MCF 10A (cell line): Measurements from ENCODE around the gene LDLRAD4. TPM values are rescaled to one million over a fixed set of nuclear protein-coding genes. Genes with fewer than 3 reads are reported as not detected.

Source experiments
- BruUV-seq: library from RNA; stranded (reverse); fragments of 400-500 nt; replicated peaks from 2 replicates; lab custom pipeline; 2021; lab: Mats Ljungman, UMichigan
- CTCF ChIA-PET: fragments of 300-600 bp; sonication (Branson Sonifier 250); formaldehyde crosslinking; extraction: SDS; loops from one replicate; lab custom pipeline; 2021; ENCODE audit warnings: antibody characterized with exemption, inconsistent platforms; lab: Yijun Ruan, JAX
- POLR2A ChIA-PET: fragments of 300-600, 350-650 bp; sonication (Branson Sonifier 250); formaldehyde crosslinking; extraction: SDS; loops from one replicate; lab custom pipeline; 2020; ENCODE audit warnings: antibody characterized with exemption, inconsistent platforms; lab: Yijun Ruan, JAX
- DNase-seq: peaks from one replicate; pipeline ENCODE4 v3.0.0-alpha.2; 2018; ENCODE audit not compliant: unreplicated experiment
- H3K27ac Mint-ChIP-seq: one replicate; pipeline ENCODE4 v1.8.0; 2022; ENCODE audit warnings: mild to moderate bottlenecking, low read depth, mixed read lengths; ENCODE audit not compliant: unreplicated experiment
- H3K27me3 Mint-ChIP-seq: one replicate; pipeline ENCODE4 v1.8.0; 2022; ENCODE audit warnings: mixed read lengths; ENCODE audit not compliant: insufficient read depth, unreplicated experiment
- H3K36me3 Mint-ChIP-seq: one replicate; pipeline ENCODE4 v1.8.0; 2022; ENCODE audit warnings: mild to moderate bottlenecking, moderate library complexity, mixed read lengths; ENCODE audit not compliant: insufficient read depth, unreplicated experiment
- H3K4me1 Mint-ChIP-seq: one replicate; pipeline ENCODE4 v1.8.0; 2022; ENCODE audit warnings: mixed read lengths; ENCODE audit not compliant: insufficient read depth, unreplicated experiment
- H3K4me3 Mint-ChIP-seq: one replicate; pipeline ENCODE4 v1.8.0; 2022; ENCODE audit warnings: mild to moderate bottlenecking, moderate library complexity, mixed read lengths; ENCODE audit not compliant: unreplicated experiment
- H3K9me3 Mint-ChIP-seq: one replicate; pipeline ENCODE4 v1.8.0; 2022; ENCODE audit warnings: mixed read lengths; ENCODE audit not compliant: unreplicated experiment
- CTCF ChIP-seq: fragments of 200-600 bp; IDR thresholded peaks from one replicate; pipeline ENCODE4 v1.8.0; 2022; ENCODE audit warnings: antibody characterized with exemption, mild to moderate bottlenecking; ENCODE audit not compliant: unreplicated experiment
- intact Hi-C: fragments of 100-400 bp; cut with micrococcal nuclease; formaldehyde crosslinking; loops from 2 replicates; pipeline ENCODE4 v1.14.1; 2022
- total RNA-seq: library from RNA; stranded (reverse); gene quantifications from 2 replicates; pipeline ENCODE4 v1.2.3, GENCODE V29; 2022

Gene LDLRAD4
- total RNA-seq, 1 experiment from 2014 or later = not detected

GRCh38 chr18:13214609-13215008, 4.0 kb upstream of the LDLRAD4 start:
- H3K27me3 Mint-ChIP-seq = peaks cover 54% of the 10 kb centered on the region
- no peaks in the 10 kb centered on the region for H3K36me3 Mint-ChIP-seq
- POLR2A ChIA-PET = no interaction called here
- DNase-seq = no peak
- CTCF ChIA-PET = interaction anchor here (0.7 to 3.4 kb wide), 2 partner anchors 316 to 416 kb away, joined by 3 to 41 read pairs; no protein-coding TSS in a partner anchor
- H3K9me3 Mint-ChIP-seq = no peaks in the 10 kb centered on the region
- H3K4me1 Mint-ChIP-seq = no peaks in the 10 kb centered on the region
- no TSS peak for BruUV-seq
- intact Hi-C loops = loop anchor here (10.0 kb wide), 1 partner anchor 400 kb away; no protein-coding TSS in a partner anchor
- no peak overlapping the region for H3K27ac Mint-ChIP-seq
- H3K4me3 Mint-ChIP-seq = no peak overlapping the region
- TF ChIP-seq CTCF = no peak

- no peaks in the 10 kb centered on the region for H3K4me1 Mint-ChIP-seq
- no TSS peak for BruUV-seq
- peaks cover 69% of the 10 kb centered on the region for H3K27me3 Mint-ChIP-seq
- peak overlapping the region; percentile 55 for H3K4me3 Mint-ChIP-seq
- no peaks in the 10 kb centered on the region for H3K36me3 Mint-ChIP-seq
- DNase-seq = peak; percentile 38
- no peaks in the 10 kb centered on the region for H3K9me3 Mint-ChIP-seq
- TF ChIP-seq CTCF = peak; percentile 37
- ChIA-PET POLR2A (interaction anchor here (0.6 kb wide), 1 partner anchor 19 kb away, joined by 3 read pairs; no protein-coding TSS in a partner anchor), CTCF (interaction anchor here (0.5 to 3.4 kb wide), 28 partner anchors 9 to 596 kb away, joined by 3 to 41 read pairs (median 4); no protein-coding TSS in a partner anchor)
- intact Hi-C loops = loop anchor here (1.0 to 10.0 kb wide), 2 partner anchors 315 to 399 kb away; no protein-coding TSS in a partner anchor
- H3K27ac Mint-ChIP-seq = no peak overlapping the region
These were observed 2.4 kb upstream of the LDLRAD4 start for GRCh38 chr18:13216092-13216582.

- Mint-ChIP-seq H3K36me3 (no peaks in the 10 kb centered on the region), H3K27ac (no peak overlapping the region), H3K9me3 (no peaks in the 10 kb centered on the region), H3K4me1 (no peaks in the 10 kb centered on the region), H3K27me3 (peaks cover 74% of the 10 kb centered on the region), H3K4me3 (peak overlapping the region; percentile 55)
- ChIA-PET CTCF (interaction anchor here (0.5 to 3.4 kb wide), 20 partner anchors 8 to 596 kb away, joined by 3 to 41 read pairs (median 4); no protein-coding TSS in a partner anchor), POLR2A (no interaction called here)
- BruUV-seq = no TSS peak
- DNase-seq = no peak
- no peak for TF ChIP-seq CTCF
- intact Hi-C loops = loop anchor here (1.0 to 10.0 kb wide), 2 partner anchors 314 to 398 kb away; no protein-coding TSS in a partner anchor
These were observed 1.7 kb upstream of the LDLRAD4 start for GRCh38 chr18:13216711-13217465.

GRCh38 chr18:13217466-13217961, 1.0 kb upstream of the LDLRAD4 start:
- Mint-ChIP-seq H3K27ac (no peak overlapping the region), H3K27me3 (peaks cover 74% of the 10 kb centered on the region), H3K4me3 (no peak overlapping the region), H3K4me1 (peaks cover under 1% of the 10 kb centered on the region), H3K9me3 (no peaks in the 10 kb centered on the region), H3K36me3 (no peaks in the 10 kb centered on the region)
- ChIA-PET CTCF (interaction anchor here (3.4 kb wide), 1 partner anchor 314 kb away, joined by 41 read pairs; no protein-coding TSS in a partner anchor), POLR2A (no interaction called here)
- intact Hi-C loops = loop anchor here (10.0 kb wide), 1 partner anchor 397 kb away; no protein-coding TSS in a partner anchor
- DNase-seq = no peak
- BruUV-seq = no TSS peak
- no peak for TF ChIP-seq CTCF
